HG02970 (cell line): ENCODE measurements around the gene PPP1R9A.

Experiments
- ATAC-seq: cut with Tn5 transposase; IDR thresholded peaks from one replicate; pipeline ENCODE4 v1.9.1; 2021; ENCODE audit warnings: mild to moderate bottlenecking, moderate library complexity, moderate number of reproducible peaks; ENCODE audit not compliant: unreplicated experiment, low FRiP score

PPP1R9A gene

DNA sequence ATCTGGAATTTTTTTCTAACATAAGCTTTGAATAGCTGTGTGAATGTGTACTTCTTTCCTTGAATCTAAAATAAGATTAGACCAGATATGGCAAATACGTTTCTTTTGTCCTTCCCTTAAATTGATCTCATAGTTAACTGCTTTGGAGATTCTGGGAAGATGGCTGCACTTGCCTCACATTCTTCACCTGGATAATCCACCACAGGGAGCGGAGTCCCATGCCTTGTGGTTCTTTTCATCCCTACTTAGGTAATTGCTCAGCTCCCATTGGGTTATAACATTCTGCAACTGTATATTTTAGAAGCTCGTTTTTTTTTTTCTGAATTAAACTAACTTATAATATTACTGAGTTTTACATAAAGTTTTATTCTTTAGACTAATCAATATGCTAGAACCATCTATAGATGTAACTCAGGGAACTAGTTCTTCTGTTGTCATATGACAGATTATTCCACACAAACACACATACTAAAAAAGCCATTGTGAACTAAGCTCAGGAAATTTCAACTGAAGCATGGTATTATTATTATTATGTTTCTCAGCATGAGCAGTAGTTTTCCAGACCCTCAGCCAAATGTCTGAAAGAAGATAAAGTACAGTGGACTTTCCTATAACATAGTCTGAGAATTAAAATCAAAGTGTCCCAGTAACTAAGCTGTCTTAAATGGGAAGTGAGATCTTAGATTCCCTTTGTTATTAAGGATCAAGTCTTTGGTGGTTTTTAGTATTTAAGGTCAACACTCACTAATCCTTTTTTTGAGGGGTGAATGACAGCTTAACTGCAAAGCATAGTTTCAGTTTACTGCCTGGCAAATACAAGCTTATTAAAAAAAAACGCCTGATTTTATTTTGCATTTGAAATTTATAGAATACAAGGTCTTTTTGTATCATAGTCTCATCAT, 182.3 kb downstream of the PPP1R9A start:
- no peak for ATAC-seq

DNA sequence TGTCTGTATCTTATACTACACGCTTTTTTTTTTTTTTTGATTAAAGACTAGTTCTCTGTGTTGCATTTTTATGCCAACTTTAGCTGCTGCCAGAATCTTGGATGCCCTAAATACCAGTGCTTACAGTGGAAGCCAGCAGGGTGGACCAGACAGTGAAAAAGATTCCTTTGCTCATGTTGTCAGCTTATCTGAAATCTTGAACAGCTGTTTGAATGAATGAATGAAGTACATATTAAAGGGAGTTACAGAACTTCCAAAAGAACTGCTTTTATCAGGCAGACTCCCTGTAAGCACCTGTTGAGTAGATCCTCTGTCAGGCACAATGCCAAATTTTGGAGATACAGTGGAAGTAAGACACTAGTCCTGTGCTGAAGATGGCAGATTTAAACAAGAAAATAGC, 184.9 kb downstream of the PPP1R9A start:
- ATAC-seq = no peak

DNA sequence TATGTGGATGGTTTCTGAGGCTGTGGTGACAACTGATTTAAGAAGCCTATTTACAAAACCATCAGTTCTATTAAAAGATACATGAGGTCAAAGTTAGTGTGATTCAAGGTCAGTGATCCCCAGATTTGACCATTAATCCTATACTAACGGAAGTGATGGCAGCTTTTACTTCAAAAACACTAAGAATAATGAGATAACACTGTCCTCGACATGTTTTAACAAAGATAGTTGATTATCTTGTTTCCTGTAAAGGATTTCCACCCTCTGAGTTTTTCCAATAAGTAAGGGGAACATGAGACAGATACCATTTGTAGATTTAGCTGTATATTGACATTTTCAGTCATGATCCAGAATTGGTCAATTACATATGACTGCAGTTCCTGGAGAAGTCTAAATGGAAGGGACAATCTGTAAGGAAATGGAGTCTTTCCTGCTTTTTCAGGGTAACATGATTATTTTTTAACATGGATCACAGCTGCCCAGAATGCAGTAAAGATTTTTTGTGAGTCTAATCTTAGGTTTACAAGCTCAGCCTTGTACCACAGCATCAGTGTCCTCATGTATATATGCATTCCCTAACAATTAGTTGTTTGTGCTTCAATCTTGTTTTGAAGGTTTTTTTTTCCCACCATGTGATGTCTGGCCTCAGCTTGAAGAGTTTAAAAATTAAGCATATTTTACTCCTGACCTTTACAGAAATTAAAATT, 188.0 kb downstream of the PPP1R9A start:
- no peak for ATAC-seq

DNA sequence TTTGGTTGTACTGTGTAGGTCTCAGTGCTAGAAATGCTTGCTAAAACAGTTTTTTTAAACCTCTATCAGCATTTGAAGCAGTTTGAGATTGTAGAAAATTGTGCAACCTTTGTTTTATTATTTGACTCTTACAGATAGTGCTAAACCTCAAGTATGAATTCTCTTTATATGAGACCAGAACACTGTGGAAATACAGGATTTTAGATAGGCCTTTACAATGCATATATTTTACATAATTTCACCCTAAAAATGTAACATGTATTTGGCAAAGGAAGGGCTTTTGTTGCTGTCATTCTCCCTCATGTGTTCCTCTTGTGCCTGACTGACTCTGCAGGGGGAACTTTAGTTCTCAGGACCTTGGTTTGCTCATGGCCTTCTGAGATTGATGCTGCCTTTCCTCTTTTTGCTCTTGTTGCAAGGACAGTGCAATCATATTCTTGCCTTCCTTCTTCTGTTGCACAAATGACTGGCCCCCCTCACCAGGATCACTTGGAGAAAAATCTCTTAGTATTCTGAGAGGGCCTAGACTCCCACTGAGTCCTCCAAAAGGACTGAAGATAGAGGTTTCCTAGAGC, 188.7 kb downstream of the PPP1R9A start:
- no peak for ATAC-seq

DNA sequence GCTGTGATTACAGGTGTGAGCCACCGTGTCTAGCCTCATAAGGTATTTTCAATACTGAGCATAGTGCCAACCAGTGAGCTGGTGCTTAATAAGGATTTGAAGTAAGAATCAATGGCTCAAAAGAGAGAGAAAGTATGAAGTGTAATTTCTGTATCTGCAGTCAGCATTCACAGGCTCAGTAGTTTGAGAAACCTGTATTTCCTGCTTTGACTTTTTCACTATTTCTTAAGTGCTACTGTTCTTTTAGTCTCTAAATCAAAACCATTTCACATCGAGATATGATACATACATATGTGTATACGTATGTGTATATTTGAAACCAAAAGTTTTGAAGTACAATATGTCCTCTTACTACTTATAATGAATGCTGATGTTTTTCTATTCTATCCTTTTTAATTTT, 189.9 kb downstream of the PPP1R9A start:
- no peak for ATAC-seq

DNA sequence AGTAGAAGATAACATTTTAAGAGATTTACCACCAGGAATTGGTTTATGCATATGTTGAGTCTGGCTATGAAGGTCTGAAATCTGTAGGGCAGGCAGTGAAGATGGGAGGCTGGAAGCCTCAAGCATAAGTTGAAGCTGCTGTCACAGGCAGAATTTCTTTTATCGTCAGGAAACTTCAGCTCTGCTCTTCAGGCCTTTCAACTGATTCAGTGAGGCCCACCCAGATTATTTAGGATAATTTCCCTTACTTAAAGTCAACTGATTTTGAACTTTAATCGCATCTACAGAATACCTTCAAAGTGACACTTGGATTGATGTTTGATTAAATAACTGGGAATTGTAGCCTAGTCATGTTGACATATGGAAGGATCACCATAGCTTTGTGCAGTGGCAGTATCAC, 190.5 kb downstream of the PPP1R9A start:
- no peak for ATAC-seq

DNA sequence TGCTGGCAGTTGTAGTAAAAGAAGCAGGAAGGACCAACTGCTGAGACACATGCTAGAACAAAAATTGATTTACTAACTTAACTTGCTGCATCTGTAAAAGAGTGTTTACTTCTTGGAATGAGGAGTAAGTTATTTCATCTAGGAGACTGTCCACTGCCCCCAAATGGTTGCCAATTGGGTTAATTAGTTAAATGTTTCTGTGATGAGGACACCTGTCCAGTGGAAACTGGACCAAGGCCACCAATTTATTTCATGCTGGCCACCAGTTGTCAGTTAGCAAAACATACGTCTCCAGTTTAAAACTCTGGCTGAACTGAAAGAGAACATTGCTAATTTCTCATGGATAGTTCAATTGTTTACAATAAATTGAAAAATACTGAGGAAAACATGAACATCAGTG, 191.7 kb downstream of the PPP1R9A start:
- ATAC-seq = no peak

DNA sequence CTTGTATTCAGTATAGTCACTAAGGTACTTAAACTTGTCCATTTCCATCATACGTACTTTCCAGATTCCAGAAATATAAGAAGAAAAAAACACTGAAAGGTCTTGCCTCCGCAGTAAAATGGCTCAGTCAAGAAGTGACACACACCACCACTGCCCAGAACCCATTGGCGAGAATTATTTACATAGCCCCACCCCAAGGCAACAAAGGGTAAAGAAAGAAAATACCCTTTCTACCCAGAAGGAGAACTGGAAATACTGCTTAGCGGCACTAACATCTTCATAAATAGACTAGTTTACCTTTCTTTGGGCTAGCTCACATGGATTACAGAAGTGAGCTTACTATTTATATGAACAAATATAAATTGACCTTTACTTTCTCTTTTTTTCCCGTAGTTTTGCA, 194.0 kb downstream of the PPP1R9A start:
- no peak for ATAC-seq

DNA sequence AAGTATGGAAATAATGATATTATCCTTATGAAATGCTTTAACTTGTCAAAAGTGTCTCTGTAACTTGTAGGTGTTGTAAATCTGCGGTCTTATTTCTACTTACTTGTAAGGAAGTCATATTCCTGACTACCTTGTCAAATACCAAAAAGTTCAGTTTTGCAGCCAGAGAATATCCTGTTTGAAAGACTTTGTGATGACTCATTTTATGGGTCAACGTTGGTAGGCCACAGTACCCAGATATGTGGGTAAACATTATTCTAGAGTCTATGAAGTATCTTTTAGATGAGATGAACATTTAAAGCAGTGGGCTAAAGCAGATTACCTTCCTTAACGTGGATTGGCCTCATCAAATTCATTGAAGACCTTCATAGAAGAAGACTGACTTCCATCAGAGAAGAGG, 195.3 kb downstream of the PPP1R9A start:
- ATAC-seq = no peak

DNA sequence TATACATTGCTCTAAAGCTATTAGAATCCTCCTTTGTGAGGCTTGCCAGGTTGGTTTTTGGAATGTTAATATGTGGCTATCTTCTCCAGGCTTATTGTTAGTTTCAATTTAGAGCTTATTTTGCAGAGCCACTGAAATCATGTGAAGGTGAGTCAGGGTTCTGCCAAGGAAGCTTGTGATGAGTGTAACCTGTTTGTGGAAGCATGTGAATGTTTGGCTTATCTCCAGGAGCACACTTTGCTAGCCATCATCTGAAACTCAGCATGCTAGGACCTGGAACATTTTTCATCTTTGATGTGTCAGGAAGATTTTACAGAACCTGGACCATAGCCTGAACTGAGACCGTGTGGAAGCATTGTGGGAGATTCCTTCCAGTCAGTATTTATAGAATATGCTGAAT, 197.3 kb downstream of the PPP1R9A start:
- ATAC-seq = no peak

DNA sequence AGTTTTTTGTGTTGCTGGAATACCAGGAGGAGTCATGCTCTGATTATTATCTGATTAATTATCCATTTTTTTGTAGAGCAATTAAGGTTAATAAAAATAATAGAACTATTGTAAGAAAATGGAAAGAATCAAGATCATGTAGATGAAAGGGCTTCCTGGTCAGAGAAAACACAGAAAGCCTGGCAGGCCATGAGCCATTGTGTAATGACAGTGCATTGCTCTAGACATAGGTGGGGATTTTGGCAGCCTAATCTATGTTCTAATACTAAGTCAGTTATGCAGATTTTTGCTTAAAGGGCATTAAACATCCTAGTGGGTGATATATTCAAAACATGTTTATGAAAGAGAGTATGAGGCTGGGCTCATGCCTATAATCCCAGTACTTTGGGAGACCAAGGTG, 198.2 kb downstream of the PPP1R9A start:
- no peak for ATAC-seq

DNA sequence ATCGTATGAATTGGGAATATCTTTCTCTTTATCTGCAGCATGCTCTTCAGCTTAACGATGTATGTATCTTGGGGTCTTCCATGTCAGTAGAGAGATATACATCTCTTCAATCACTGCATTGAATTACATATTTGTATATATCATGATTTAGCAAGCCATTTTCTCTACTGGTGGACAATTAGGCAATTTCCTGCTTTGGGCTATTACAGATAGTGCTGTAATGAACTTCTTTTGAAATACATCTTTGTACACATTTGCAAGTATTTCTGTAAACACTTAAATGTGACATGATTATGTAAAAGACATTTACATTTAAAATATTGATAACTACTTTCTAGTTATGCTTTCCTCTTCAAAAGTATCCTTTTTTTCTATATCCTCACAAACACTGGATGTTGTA, 199.0 kb downstream of the PPP1R9A start:
- ATAC-seq = no peak

DNA sequence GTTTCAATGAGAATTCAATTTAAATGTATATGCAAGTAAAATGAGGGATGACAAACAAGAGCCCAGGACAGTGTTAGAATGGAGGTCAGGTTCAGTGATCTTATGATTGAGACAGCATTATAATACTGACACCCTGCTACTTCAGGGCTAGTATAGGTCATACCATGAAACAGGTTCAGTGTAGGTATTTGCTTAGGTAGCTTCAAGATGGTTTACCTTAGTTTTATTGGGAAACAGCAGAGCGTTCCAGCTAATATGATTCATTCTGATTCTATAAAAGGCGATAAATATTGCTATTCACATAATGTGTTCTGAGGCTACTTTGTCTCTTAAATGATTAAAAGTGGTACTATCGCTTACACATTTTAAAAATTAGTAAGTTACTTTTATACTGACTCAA, 203.3 kb downstream of the PPP1R9A start:
- no peak for ATAC-seq

DNA sequence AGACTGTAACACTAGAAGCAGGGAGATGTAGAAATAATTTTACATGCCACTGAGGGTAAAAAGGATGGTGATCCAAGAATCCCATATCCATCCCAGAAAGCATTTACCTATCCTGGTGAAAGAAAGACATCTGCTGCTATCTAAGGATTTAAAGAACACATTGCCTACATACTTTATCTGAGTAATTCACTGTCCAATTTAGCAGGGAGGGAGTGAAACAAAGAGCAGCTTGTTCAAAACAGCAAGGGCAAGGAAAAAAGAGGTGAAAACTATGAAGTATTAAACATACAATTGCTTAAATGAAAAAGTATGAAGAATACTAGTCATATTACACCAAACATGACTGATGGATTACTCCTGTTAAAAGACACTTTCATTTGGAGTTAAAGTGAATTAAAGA, 206.2 kb downstream of the PPP1R9A start:
- no peak for ATAC-seq

DNA sequence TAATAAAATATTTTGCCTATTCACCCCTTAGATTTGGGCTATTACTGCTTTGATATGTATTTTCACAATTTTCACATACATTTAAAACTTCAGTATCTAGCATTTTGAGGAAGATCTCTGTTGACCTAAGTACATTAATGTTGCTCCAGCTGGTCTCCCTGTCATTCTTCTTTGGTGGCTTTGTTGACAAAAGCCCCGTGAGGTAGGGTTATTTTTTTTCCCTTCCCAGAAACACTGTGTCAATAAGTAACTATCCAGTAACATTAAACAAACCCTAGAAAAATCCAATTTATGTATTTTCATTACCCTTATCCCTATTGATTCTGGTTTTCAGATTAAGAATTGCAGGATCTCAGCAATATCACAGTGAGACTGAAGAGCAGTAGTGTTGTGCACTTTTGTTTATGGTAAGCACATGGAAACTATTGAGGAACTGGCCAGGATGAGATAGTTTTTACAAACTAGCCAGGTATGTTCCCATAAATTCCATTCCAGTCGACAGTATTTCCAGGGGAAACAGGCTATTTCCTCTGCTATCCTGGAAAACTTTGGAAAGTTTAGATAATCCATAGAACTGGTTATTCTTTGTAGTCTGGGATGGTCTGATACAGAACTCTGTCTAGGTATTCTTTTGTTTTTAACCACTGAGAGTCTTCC, 218.8 kb downstream of the PPP1R9A start:
- no peak for ATAC-seq

DNA sequence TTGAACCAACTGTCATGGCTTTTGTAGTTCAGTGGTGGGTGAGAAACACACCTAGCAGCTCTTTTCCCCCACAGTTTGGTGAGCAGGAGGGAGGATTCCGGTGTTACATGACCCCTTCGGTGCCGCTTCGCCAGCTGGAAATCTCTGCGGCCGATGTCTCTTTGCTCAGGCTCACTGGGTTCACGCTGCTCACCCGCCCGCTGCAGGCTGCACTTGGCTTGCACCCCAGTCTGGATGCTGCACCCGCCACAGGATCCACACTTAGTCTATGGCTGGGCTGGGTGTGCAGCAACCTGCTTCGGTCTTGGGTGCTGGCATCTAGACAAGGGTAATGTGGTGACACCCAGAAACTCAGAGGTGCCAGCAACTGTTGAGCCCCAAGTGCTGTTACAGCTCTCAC, 225.1 kb downstream of the PPP1R9A start:
- no peak for ATAC-seq

DNA sequence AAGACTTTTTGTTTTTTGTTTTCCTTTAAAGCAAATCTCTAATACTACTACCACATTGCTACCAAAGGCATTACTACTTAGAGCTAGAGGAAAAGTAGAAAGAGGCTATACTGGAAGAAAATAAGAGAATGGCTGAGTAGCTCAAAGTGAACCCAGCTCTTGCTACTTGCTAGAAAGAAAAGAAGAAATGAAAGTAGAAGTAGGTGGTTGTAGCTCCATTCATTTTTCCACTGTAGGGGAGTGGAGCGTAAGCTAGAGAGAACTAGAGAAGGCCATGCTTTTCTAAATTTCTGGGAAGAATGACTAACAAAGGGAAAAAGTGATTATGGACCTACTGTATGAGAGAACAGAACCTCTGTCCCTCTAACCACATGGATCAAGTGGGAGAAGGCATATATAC, 232.5 kb downstream of the PPP1R9A start:
- no peak for ATAC-seq

DNA sequence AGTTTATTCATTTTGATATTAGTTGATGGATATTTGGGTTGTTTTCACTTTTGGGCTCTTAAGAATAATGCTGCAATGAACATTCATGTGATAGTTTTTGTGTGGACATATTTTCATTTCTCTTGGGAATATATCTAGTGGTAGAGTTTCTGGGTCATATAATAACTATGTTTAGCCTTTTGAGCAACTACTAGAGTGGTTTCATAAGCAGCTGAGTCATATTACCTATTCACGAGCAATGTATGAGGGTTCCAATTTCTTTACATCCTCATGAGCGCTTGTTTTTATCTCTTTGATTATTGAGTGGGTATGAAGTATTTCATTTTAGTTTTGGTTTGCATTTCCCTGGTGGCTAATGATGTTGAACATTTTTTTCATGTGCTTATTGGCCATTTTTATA, 234.4 kb downstream of the PPP1R9A start:
- ATAC-seq = no peak

DNA sequence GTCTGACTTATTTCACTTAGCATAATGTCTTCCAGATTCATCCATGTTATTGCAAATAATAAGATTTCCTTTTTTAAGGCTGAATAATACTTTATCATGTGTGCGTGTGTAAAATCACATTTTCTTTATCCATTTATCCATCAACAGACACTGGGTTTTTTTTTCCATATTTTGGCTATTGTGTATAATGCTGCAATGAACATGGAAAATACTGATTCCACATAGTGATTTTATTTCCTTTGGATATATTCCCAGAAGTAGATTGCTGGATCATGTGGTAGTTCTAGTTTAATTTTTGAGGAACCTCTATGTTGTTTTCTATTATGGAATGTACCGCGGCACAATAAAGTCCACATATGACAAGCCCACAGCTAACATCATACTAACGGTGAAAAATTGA, 236.9 kb downstream of the PPP1R9A start:
- no peak for ATAC-seq

DNA sequence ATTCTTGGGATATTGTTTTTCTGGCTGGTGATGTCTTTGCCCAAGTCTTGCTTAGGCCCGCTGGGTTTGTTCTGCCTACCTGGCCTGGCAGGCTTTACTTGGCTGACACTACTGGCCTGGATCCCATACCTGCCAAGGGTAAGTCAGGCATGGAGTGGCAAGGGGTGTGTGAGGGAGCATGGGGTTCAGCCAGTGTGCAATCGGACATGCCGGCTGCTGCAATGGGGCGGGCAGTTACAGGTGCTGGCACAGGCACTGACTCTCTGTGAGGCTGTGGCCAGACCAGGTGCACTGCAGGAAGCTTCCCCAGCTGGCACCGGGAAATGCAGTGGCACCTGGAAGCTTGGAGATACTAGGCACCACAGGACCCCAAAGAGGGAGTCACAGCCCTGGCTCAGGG, 248.6 kb downstream of the PPP1R9A start:
- ATAC-seq = no peak

DNA sequence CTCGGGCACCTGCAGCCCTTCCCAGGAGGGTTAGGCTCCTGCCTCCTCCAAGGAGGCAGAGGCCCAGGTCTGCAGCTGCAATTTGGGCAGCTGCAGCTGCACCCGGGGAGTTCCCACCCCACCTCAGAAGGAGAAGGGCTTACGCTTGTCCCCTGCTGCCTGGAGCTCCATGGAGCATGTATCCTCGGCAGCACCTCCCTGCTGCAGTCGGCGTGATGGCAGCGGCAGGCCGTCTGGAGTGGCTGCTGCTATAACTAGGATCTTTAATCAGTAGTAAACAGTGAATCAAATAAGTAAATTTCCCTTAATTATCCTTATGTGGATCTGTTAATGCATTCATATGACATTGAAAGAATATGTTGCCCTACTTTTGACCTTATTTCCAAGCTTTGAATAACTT, 250.0 kb downstream of the PPP1R9A start:
- ATAC-seq = no peak
